Kidney epithelial cell (primary cell): ENCODE measurements around the gene PI4K2A. TPM values are rescaled to one million over a fixed set of nuclear protein-coding genes. Genes with fewer than 3 reads are reported as not detected.
A peak's percentile ranks its signal among the peaks of the same experiment; 100 is the strongest.
"Not testable (repeated sequence)": the region's sequence is repeated elsewhere in the genome, so short reads cannot be mapped to it uniquely, and the experiment has no call there.

ENCODE experiments used
- DNase-seq: peaks from one replicate; pipeline ENCODE4 v3.0.0-alpha.2; 2010; ENCODE audit warnings: low read depth
- H3K27me3 ChIP-seq: 2 replicates; pipeline ENCODE4 v1.6.0; 2011; ENCODE audit warnings: low read length; ENCODE audit not compliant: control insufficient read depth, insufficient read depth
- H3K36me3 ChIP-seq: 2 replicates; pipeline ENCODE4 v1.5.1; 2011; ENCODE audit warnings: low read length; ENCODE audit not compliant: control insufficient read depth, insufficient read depth
- H3K4me3 ChIP-seq: 2 replicates; pipeline ENCODE4 v1.5.1; 2011; ENCODE audit warnings: low read depth, mild to moderate bottlenecking, control low read depth, low read length
- total RNA-seq: library from RNA; depleted of rRNA; stranded (reverse); fragments of >200 nt; gene quantifications from 2 replicates; pipeline ENCODE4 v1.2.3, GENCODE V29; 2015
- TF ChIP-seq, protein P1 (sequence below): IDR thresholded peaks from 2 replicates; pipeline ENCODE4 v1.5.1; 2011; ENCODE audit warnings: mild to moderate bottlenecking, moderate library complexity, low read length, control low read depth, inconsistent platforms; ENCODE audit not compliant: insufficient read depth, poor library complexity, severe bottlenecking

PI4K2A gene
- total RNA-seq, 1 donor from 2014 or later: 37.6 TPM

DNA sequence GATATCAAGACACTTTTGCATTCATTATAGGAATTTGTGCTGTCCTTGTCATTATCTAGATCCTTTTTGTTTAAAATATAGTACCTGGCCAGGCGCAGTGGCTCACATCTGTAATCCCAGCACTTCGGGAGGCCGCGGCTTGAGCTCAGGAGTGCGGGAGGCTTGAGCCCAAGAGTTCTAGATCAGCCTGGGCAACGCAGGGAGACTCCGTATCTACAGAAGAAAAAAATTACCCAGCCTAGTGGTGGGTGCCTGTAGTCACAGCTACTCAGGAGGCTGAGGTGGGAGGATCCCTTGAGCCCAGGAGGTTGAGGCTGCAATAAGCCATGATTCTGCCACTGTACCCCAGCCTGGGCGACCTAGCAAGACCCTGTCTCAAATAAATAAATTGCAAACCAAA, 6.5 kb upstream of the PI4K2A start:
- Histone ChIP-seq H3K27me3 (no peaks in the 10 kb centered on the region), H3K4me3 (no peak overlapping the region), H3K36me3 (no peaks in the 10 kb centered on the region)
- TF ChIP-seq, protein P1, sequence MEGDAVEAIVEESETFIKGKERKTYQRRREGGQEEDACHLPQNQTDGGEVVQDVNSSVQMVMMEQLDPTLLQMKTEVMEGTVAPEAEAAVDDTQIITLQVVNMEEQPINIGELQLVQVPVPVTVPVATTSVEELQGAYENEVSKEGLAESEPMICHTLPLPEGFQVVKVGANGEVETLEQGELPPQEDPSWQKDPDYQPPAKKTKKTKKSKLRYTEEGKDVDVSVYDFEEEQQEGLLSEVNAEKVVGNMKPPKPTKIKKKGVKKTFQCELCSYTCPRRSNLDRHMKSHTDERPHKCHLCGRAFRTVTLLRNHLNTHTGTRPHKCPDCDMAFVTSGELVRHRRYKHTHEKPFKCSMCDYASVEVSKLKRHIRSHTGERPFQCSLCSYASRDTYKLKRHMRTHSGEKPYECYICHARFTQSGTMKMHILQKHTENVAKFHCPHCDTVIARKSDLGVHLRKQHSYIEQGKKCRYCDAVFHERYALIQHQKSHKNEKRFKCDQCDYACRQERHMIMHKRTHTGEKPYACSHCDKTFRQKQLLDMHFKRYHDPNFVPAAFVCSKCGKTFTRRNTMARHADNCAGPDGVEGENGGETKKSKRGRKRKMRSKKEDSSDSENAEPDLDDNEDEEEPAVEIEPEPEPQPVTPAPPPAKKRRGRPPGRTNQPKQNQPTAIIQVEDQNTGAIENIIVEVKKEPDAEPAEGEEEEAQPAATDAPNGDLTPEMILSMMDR: peak; percentile 4
- DNase-seq: no peak

DNA sequence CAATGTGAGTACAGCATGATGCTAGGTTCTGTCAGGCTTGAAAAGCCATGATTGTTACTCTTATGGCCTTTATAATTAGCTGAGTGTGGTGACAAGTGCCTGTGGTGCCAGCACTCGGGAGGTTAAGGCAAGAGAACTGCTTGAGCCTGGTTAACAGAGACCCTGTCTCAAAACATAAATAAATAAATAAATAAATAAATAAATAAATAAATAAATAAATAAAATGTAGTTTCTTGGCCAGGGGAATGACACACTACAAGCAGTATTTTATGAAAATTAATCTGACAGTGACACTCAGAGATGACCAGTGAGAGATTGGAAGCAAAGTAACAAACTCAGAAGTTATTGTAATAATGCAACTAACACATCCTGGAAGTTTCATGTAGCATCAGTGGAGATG, 4.9 kb upstream of the PI4K2A start:
- Histone ChIP-seq H3K27me3 (no peaks in the 10 kb centered on the region), H3K36me3 (no peaks in the 10 kb centered on the region), H3K4me3 (no peak overlapping the region)
- TF ChIP-seq, protein P1: no peak
- DNase-seq: no peak

DNA sequence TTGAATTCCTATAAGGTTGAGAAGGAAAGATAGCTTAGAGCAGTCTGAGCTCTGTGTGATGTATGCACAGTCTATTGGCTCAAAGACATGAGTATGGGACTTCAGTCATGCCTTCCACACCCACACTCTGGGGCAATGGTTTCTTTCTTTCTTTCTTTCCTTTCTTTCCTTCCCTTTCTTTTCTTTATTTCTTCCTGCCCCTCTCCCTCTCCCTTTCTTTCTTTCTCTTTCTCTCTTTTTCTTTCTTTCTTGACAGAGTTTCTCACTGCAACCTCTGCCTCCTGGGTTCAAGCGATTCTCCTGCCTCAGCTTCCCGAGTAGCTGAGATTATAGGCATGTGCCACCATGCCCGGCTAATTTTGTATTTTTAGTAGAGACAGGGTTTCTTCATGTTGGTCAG, 1.4 kb upstream of the PI4K2A start:
- not testable (repeated sequence) for H3K36me3 ChIP-seq, DNase-seq, H3K27me3 ChIP-seq, H3K4me3 ChIP-seq

DNA sequence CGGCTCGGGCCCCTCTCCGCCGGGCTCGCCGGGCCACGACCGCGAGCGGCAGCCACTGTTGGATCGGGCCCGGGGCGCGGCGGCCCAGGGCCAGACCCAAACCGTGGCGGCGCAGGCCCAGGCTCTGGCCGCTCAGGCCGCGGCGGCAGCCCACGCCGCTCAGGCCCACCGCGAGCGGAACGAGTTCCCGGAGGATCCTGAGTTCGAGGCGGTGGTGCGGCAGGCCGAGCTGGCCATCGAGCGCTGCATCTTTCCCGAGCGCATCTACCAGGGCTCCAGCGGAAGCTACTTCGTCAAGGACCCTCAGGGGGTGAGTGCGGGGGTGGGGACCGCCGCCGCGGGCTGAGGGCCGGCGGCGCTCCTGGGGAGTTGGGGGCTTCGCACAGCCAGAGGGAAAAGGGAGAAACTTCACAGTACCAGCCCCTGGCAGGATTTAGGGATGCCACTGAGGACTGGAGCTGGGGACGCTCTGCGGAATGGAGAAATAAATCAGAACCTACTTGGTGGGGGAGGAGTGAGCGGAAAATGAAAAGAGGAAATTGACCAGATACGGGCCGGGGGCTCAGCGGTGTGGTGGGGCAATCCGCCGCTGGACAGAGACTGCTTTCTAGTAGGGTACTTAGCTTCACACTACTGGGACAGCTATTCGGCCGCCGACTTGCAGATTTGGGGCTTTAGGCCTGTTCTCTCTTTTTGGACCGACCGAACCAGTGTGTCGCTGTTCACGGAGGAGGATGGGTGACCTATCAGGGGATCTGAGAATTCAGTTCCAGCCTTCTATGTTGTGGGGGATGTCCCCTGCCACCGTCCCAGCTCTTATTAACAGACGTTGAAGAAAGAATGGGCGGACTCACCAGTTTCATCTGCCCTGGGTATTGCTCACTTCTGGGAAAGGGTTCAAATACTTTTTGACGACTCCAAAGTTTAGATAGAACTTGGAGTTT, 669 bp downstream of the PI4K2A start:
- TF ChIP-seq, protein P1: no peak
- no peaks in the 10 kb centered on the region for H3K27me3 ChIP-seq
- no peak for DNase-seq
- peaks cover 2% of the 10 kb centered on the region for H3K36me3 ChIP-seq
- H3K4me3 ChIP-seq: peak overlapping the region; percentile 94

DNA sequence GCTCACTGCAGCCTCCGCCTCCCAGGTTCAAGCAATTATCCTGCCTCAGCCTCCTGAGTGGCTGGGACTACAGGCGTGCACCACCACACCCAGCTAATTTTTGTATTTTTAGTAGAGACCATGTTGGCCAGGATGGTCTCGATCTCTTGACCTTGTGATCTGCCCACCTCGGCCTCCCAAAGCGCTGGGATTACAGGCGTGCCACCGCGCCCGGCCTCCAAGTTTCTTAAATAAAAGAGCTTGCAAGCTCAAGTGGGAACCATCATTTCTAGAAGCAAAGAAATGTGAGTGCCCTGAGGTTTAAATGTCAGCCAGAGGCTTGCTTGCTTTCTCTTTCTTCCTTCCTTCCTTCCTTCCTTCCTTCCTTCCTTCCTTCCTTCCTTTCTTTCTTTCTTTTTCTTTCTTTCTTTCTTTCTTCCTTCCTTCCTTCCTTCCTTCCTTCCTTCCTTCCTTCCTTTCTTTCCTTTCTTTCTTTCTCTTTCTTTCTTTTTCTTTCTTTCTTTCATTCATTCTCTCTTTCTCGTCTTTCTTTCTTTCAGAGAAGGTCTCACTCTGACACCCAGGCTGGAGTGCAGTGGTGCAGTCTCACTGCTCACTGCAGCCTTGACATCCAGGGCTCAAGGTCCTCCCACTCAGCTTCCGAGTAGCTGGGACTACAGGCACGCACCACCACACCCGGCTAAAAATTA, 2.1 kb downstream of the PI4K2A start:
- H3K27me3 ChIP-seq, H3K4me3 ChIP-seq, H3K36me3 ChIP-seq, DNase-seq: not testable (repeated sequence)

DNA sequence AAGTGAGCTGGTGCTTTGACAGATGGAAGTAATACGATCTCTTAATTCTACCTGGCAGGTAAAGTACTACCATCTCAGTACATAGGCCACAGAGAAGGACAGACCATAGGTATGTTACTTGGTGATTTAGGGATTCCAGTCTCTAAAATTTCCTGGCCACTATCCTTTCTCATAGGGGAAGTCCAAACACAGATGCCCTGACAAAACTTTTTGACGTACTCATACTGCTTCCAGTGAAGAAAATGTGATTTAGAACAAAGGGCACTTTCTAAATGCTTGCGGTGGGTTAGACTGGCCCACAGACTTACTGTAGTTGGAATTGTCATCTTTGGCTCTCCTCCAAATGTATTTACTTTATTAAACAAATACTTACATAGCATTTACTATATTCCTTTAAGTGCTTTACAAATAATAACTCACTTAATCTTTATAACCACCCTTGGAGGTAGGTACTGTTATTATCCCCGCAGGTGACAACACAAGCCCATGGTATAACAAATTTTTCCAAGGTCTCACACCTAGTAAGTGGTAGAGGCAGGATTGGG, 3.0 kb downstream of the PI4K2A start:
- Histone ChIP-seq H3K36me3 (peaks cover 2% of the 10 kb centered on the region), H3K27me3 (no peaks in the 10 kb centered on the region), H3K4me3 (no peak overlapping the region)
- no peak for DNase-seq
- TF ChIP-seq, protein P1: no peak
